Fibroblast of lung (primary cell): ENCODE results near the gene REXO5. TPM values are rescaled to one million over a fixed set of nuclear protein-coding genes. Genes with fewer than 3 reads are reported as not detected.

Experiments
- DNase-seq, 2 donors: peaks; one replicate each; pipeline versions ENCODE4 v3.0.0 to v3.0.0-alpha.2; 2010; ENCODE audit warnings: low read depth in 2 of 2
- H2AFZ ChIP-seq: 2 replicates; pipeline ENCODE4 v1.5.1; 2012; ENCODE audit warnings: low read length, control low read depth, inconsistent platforms
- H3K27ac ChIP-seq: 2 replicates; pipeline ENCODE4 v1.5.1; 2011; ENCODE audit warnings: low read length, control low read depth; ENCODE audit not compliant: insufficient read depth
- H3K27me3 ChIP-seq: 2 replicates; pipeline ENCODE4 v1.5.1; 2011; ENCODE audit warnings: mild to moderate bottlenecking, low read length; ENCODE audit not compliant: control insufficient read depth, insufficient read depth
- H3K36me3 ChIP-seq: 2 replicates; pipeline ENCODE4 v1.5.1; 2011; ENCODE audit warnings: low read length; ENCODE audit not compliant: control insufficient read depth, insufficient read depth
- H3K4me1 ChIP-seq: 2 replicates; pipeline ENCODE4 v1.5.1; 2011; ENCODE audit warnings: low read length; ENCODE audit not compliant: control insufficient read depth, insufficient read depth; ENCODE audit errors: extremely low read depth
- H3K4me2 ChIP-seq: 2 replicates; pipeline ENCODE4 v1.5.1; 2011; ENCODE audit warnings: low read length, control low read depth; ENCODE audit not compliant: insufficient read depth; ENCODE audit errors: extremely low read depth
- H3K4me3 ChIP-seq, 4 experiments: fragments of 200-600 bp in 1 of 4; sonication (generic) in 1 of 4; replicated peaks in 1 of 4; 2 replicates each; pipeline ENCODE4 v1.5.1; 2011 to 2016; ENCODE audit warnings: low read length in 4 of 4, low read depth in 3 of 4, mild to moderate bottlenecking in 3 of 4, control low read depth in 2 of 4, inconsistent platforms in 1 of 4, mixed read lengths in 1 of 4; ENCODE audit not compliant: insufficient read depth in 1 of 4; ENCODE audit errors: control extremely low read depth in 1 of 4
- H3K79me2 ChIP-seq: 2 replicates; pipeline ENCODE4 v1.5.1; 2012; ENCODE audit warnings: mild to moderate bottlenecking, low read length, inconsistent platforms; ENCODE audit not compliant: control insufficient read depth, insufficient read depth
- H3K9ac ChIP-seq: 2 replicates; pipeline ENCODE4 v1.5.1; 2011; ENCODE audit warnings: mild to moderate bottlenecking, low read length, control low read depth; ENCODE audit not compliant: insufficient read depth
- H3K9me3 ChIP-seq: 2 replicates; pipeline ENCODE4 v1.5.1; 2012; ENCODE audit warnings: low read depth, low read length; ENCODE audit not compliant: control insufficient read depth, insufficient read depth
- H4K20me1 ChIP-seq: 2 replicates; pipeline ENCODE4 v1.5.1; 2011; ENCODE audit warnings: low read length; ENCODE audit not compliant: control insufficient read depth, insufficient read depth; ENCODE audit errors: extremely low read depth
- EZH2 ChIP-seq: IDR thresholded peaks from 2 replicates; pipeline ENCODE4 v1.5.1; 2012; ENCODE audit warnings: low read length, control low read depth, mild to moderate bottlenecking; ENCODE audit errors: missing control alignments
- polyA plus RNA-seq, 2 donors: library from polyadenylated mRNA; depleted of rRNA in 1 of 2; stranded (reverse) in 1 of 2; unstranded in 1 of 2; fragments of >200 nt; gene quantifications; 2 replicates each; pipeline ENCODE4 v1.2.1, GENCODE V29; 2011 to 2012; ENCODE audit warnings: missing spikeins in 1 of 2
- total RNA-seq: library from RNA; depleted of rRNA; stranded (reverse); fragments of >200 nt; gene quantifications from 2 replicates; pipeline ENCODE4 v1.2.1, GENCODE V29; 2014
- TF ChIP-seq, protein P1 (sequence below), 2 donors: IDR thresholded peaks in 1 of 2; conservative IDR thresholded peaks in 1 of 2; 1 replicate in 1 of 2; 2 replicates in 1 of 2; pipeline ENCODE4 v1.5.1; 2011 to 2012; ENCODE audit warnings: low read length in 2 of 2, control low read depth in 1 of 2, inconsistent platforms in 1 of 2, low read depth in 1 of 2, mild to moderate bottlenecking in 1 of 2

REXO5 gene
- total and polyA plus RNA-seq, 2 donors (not counting 1 experiment from before 2014, with no cell fraction given) = 5.6 to 9.1 TPM

DNA sequence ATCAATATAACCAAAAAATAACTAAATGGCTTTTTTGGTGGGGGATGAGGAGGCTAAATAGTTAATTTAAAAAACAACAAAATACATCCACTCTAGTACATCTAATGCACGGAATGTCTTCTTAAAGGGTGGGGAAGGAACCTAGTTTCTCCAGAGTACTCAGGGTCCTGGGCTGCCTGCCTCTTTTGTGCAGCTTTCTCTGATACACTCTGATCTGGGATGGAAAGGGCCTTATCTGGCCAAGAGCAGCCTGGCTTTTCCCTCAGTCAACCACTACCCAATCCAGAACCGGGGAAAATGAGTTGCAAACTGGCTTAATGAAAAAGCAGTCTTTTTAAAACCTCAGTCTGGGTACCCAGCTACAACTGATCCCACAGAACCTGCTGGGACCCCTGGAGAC, 51.0 kb downstream of the REXO5 start:
- Histone ChIP-seq H3K79me2 (peaks cover 11% of the 10 kb centered on the region), H3K4me3 (no peak overlapping the region), H3K9ac (no peak overlapping the region), H2AFZ (no peak overlapping the region), H3K9me3 (no peaks in the 10 kb centered on the region), H3K4me2 (no peak overlapping the region), H3K27me3 (no peaks in the 10 kb centered on the region), H3K27ac (no peak overlapping the region), H3K36me3 (peaks cover 20% of the 10 kb centered on the region), H4K20me1 (no peaks in the 10 kb centered on the region), H3K4me1 (peaks cover 3% of the 10 kb centered on the region)
- no peak for DNase-seq
- no peak for TF ChIP-seq EZH2
- TF ChIP-seq, protein P1, sequence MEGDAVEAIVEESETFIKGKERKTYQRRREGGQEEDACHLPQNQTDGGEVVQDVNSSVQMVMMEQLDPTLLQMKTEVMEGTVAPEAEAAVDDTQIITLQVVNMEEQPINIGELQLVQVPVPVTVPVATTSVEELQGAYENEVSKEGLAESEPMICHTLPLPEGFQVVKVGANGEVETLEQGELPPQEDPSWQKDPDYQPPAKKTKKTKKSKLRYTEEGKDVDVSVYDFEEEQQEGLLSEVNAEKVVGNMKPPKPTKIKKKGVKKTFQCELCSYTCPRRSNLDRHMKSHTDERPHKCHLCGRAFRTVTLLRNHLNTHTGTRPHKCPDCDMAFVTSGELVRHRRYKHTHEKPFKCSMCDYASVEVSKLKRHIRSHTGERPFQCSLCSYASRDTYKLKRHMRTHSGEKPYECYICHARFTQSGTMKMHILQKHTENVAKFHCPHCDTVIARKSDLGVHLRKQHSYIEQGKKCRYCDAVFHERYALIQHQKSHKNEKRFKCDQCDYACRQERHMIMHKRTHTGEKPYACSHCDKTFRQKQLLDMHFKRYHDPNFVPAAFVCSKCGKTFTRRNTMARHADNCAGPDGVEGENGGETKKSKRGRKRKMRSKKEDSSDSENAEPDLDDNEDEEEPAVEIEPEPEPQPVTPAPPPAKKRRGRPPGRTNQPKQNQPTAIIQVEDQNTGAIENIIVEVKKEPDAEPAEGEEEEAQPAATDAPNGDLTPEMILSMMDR (conservative IDR thresholded peaks at IDR 0.05 in 1 of 2, IDR thresholded peaks at IDR 0.05 in 1 of 2; ENCODE audit: low read depth in 1 of 2, low read length in 2 of 2) = no peak

DNA sequence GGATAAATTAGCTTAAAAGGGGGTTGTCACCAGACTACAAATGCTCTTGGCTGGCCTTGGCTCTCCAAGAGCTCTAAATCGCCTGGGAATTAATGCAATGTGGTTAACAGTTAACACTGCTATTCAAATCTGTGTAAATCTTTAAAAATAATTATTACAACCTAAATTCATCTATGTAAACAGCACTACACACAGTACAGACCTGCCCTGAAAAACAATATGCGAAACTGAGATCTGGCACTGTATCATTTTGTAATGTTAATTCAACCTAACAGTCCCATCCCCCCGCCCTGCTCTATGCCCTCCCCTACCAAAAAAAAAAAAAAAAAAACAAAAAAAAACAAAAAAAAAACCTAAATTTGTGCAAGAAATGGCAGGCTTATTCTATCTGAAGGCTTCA, 52.9 kb downstream of the REXO5 start:
- Histone ChIP-seq H4K20me1 (no peaks in the 10 kb centered on the region), H3K36me3 (peaks cover 20% of the 10 kb centered on the region), H2AFZ (no peak overlapping the region), H3K27me3 (no peaks in the 10 kb centered on the region), H3K27ac (no peak overlapping the region), H3K9ac (no peak overlapping the region), H3K4me2 (no peak overlapping the region), H3K79me2 (peaks cover 27% of the 10 kb centered on the region), H3K4me1 (no peaks in the 10 kb centered on the region), H3K4me3 (no peak overlapping the region), H3K9me3 (no peaks in the 10 kb centered on the region)
- no peak for DNase-seq
- TF ChIP-seq, protein P1 (conservative IDR thresholded peaks at IDR 0.05 in 1 of 2, IDR thresholded peaks at IDR 0.05 in 1 of 2; ENCODE audit: low read depth in 1 of 2, low read length in 2 of 2) = no peak
- no peak for TF ChIP-seq EZH2

DNA sequence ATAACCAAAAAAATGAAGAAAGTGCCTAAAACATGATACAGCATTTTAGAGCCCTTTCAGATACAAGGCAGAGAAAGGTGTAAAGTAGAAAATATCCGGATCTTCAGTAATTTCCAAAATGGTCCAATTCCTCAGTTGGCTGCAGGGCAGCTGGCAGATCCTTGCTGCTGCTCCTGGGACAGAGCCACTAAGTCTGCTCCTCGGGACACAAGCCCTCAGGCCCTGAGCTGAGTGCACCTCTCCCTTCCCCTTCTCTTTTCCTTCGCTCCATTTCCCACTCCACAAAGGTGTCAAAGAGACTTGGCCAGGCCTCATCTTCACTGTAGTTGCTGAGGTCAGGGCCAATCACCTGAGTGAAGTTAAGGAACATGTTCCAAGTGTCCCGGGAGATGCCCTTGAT, 53.4 kb downstream of the REXO5 start:
- H3K4me3 ChIP-seq = no peak overlapping the region
- no peaks in the 10 kb centered on the region for H3K4me1 ChIP-seq
- DNase-seq = no peak
- no peak overlapping the region for H2AFZ ChIP-seq
- no peak overlapping the region for H3K4me2 ChIP-seq
- no peaks in the 10 kb centered on the region for H3K27me3 ChIP-seq
- H3K27ac ChIP-seq = no peak overlapping the region
- H3K9ac ChIP-seq = no peak overlapping the region
- no peaks in the 10 kb centered on the region for H3K9me3 ChIP-seq
- TF ChIP-seq EZH2 = no peak
- TF ChIP-seq, protein P1 (conservative IDR thresholded peaks at IDR 0.05 in 1 of 2, IDR thresholded peaks at IDR 0.05 in 1 of 2; ENCODE audit: low read depth in 1 of 2, low read length in 2 of 2) = no peak
- peaks cover 20% of the 10 kb centered on the region for H3K36me3 ChIP-seq
- no peaks in the 10 kb centered on the region for H4K20me1 ChIP-seq
- H3K79me2 ChIP-seq = peaks cover 32% of the 10 kb centered on the region
